COLO668 (cell line): ENCODE data around the gene GAS7.
A peak's percentile ranks its signal among the peaks of the same experiment; 100 is the strongest.

ENCODE experiments used
- DNase-seq: peaks from one replicate; lab custom pipeline; 2025; ENCODE audit not compliant: unreplicated experiment; lab: John Stamatoyannopoulos, UW

Gene GAS7

GRCh38 chr17:9956474-9957131 is 241.8 kb downstream of the GAS7 start:
- no peak for DNase-seq

DNA sequence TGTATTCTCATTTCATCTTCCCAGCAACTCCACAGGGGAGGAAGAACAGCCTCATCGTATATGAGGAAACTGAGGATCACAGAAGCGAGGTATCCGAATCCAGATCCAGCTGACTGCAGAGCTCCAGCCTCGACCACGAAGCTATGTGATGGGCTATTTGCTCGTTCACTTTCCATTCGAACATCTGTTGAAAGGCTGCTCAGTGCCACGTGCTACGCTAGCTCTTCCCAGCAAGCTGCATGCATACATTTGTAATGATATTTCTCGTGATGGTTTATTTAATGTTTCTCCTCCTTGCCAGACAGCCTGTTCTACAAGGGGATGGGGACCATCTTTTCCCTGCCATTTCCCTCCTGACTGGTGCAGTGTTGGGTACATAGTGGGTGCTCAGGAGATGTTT is 244.9 kb downstream of the GAS7 start:
- no peak for DNase-seq

GRCh38 chr17:9951803-9952202 is 246.6 kb downstream of the GAS7 start:
- no peak for DNase-seq

GRCh38 chr17:9948928-9949327 is 249.5 kb downstream of the GAS7 start:
- DNase-seq, result no peak

DNA sequence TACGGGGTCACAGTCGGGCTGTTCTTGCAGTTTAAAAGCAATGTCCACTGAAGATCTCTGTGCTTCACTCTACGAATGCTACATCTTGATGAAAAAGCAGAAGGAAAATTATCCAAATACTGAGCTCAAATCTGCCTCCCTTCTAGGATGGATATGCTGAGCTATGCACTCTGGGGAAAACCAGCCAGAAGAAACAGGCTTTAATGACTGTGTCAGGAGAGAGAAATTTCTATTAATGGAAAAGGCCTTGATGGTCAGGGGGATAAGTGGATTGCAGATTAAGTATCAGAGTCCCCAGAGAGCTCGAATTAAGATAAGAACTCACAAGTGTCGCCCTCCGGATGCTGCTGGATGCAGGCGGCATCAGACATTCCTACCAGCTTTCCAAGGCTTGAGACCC is 253.7 kb downstream of the GAS7 start:
- DNase-seq, result no peak

DNA sequence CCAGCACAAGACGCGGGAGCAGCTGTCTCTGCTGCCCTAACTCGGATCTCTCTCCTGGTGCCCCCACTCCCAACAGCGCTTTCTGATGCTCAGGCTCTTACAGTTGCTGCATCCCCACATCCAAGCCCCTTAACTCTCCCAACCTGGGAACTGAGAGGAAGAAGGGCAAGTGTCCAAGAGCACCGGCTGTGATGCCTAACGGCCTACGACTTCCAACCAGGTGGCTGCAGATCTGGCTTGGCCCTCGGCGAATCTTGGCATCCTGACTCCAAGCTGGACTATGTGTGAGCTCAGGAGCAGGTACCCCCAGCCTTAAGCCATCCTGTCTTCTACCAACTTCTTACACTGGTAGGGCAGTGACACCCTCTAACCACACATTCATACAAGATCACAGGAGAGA is 255.1 kb downstream of the GAS7 start:
- DNase-seq, result no peak

- DNase-seq, result no peak
These were observed 255.5 kb downstream of the GAS7 start for GRCh38 chr17:9942885-9943284.

- DNase-seq, result no peak
These were observed 257.1 kb downstream of the GAS7 start for GRCh38 chr17:9941305-9941704.

GRCh38 chr17:9940841-9941240 is 257.6 kb downstream of the GAS7 start:
- DNase-seq, result no peak

DNA sequence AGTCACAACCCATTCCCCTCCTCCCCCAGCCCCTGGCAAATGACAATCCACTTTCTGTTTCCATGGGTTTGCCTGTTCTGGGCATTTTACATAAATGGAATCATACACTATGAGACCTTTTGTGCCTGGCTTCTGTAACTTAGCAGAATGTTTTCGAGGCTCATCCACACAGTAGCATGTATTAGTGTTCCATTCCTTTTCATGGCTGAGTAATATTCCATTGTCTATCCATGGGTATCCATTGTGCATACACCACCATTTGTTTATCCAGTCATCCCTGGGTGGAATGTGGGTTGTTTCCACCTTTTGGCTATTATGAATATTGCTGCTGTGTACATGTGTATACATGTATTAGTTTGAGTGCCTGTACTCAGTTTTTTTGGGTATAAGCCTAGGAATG is 259.6 kb downstream of the GAS7 start:
- no peak for DNase-seq

- no peak for DNase-seq
These were observed 260.5 kb downstream of the GAS7 start for GRCh38 chr17:9937901-9938300.

GRCh38 chr17:9937241-9937761 is 261.1 kb downstream of the GAS7 start:
- no peak for DNase-seq

DNA sequence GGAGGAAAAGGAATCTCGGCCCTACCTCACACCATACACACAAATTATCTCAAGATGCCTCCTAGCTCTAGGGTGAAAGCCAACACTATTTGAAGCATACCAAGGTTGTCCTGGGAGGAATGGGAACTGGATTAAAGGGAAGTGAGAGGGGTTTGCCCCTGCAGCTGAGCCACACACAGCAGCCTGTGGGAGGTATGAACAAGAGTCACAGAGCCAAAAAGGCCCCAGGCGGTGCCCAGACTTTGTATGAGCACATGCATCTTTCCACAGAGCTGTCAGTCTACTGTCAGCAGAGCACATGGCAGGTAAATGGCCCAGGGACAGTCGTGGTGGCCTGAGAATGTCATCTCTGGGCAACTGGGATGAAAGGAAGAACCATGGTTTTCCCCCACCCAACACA is 262.3 kb downstream of the GAS7 start:
- no peak for DNase-seq

DNA sequence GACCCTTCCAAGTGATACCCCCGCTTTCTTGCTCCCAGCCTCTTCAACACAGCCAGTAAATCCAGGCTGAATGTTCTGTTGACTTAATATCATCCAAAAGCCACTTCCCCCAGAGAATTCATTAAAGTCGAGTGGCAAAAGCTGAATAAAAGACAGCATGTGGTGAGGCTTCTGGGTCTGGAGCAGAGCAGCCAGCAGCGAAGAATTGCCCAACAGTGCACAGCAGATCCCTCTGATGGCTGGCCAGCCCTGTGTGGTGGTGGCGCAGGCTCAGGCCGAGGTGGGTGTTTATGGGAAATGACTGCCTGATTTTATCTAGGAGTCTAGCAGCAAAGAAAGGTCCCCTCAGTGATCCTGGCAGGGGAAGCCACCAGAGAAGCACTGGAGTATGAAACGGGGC is 263.0 kb downstream of the GAS7 start:
- no peak for DNase-seq

DNA sequence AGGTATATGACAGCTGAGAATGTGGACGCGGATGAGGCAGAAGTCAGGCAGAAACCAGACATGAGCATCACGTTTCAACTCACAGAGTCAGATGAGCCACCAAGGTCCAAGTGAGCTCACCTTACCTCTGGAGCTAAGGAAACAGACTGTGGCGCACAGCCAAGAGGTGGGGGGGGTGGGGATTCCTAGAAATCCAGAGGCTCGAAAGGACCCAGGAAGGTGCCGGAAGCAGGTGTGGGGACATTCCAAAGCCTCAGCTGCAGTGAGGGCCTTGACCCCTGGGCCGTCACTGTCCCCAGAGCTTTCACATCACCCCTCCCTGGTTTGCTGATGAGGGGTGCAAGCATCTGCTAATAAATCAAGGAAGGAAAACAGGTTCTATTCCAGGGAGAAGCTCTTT is 264.1 kb downstream of the GAS7 start:
- DNase-seq, result no peak

DNA sequence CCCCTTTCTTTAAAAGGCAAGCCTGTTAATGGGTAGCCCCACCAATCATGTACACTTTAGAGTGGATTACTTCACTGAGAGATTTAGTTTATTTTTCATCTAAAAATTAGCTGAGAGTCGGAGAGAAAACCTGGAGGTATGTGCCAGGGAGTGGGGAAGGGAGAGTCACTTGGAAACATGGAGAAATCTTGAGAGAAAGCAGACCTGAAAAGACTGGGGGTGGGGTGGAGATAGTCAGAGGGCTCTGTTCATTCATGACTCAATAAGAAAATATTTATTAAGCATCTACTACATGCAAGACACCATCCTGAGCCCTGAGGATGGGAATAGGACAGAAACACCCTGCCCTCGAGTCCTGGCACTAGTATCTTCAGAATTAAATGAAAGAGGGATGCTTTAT is 265.9 kb downstream of the GAS7 start:
- DNase-seq, result no peak

- no peak for DNase-seq
These were observed 267.2 kb downstream of the GAS7 start for GRCh38 chr17:9931144-9931741.

DNA sequence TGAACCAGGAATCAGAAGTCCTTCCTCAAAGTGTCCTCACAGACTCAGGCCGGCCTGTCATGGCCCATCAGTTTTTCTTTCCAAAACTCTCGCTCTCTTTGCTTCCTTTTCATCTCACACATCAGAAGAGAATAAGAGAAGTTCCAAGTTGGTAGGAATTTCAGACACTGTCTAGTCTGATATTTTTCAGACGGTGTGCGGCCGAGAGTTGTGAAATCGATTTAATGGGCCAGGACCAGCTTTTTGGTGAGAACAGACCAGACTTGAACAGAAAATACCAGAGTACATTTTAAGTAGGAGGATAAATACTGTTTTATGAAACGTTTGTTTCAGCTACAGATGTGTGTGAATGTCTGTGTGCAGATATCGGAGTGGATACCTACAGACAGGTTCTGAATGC is 268.5 kb downstream of the GAS7 start:
- DNase-seq, result no peak

DNA sequence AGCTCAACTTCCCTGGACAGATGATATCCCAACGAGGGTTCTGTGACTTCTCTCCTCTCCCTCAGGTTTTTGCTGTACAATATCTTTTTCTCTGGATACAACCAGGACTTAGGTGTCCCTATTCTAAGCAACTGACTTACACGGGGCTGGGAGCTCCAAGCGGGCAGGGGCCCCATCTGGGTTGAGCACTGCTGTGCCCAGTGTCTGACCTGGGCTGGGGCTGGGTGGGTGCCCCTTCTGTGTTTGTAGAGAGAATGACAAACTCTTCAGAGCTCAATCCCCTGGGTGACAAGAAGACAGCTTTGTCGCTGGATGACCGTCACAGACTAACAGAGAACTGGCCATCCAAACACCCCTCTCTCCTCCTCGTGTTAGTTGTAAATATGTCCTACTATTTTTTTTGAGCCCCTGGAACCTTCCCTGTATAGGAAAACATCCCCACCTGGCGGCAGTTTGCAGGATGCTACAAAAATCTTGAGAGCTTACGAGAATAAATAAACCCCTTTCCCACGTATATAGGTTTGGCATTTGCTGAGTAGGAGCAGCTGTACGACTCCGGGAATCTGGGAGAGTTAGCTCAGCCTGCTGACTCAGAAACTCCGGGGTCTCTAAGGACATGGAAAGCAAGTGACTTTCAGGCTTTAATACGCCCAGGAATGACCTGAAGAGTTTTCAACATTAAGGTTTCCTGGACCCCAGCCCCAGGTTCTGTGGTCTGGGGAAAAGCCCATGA is 269.6 kb downstream of the GAS7 start:
- no peak for DNase-seq

GRCh38 chr17:9926150-9926804 is 272.1 kb downstream of the GAS7 start:
- DNase-seq, result no peak

DNA sequence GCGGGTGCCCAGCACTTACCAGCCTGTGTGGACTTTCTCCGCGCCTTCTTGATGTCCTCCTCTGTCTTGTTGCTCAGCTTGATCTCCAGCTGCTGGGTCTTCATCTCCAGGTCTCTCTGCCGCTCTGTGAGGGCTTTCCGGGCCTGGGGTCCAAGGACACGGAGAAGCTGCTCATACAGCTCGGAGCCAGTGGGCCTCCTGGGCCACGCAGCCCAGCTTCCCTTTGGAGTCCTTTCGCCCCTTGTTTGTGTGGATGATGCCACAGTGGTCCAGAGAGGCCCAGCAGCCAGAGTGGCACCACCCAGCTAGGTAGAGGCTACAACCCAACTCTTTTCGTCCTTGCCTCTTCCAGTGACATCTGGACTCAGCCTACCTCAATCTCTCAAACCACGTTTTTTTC is 272.9 kb downstream of the GAS7 start:
- no peak for DNase-seq

GRCh38 chr17:9924735-9925191 is 273.6 kb downstream of the GAS7 start:
- peak; percentile 5 for DNase-seq
